Stimulated activated naive CD4-positive, alpha-beta T cell treated with Interleukin-2 at 50 U/mL for 16 hours (primary cell): ENCODE results near the gene PAOX.

ENCODE experiments used
- DNase-seq: peaks from one replicate; lab custom pipeline; 2025; lab: John Stamatoyannopoulos, UW

The PAOX gene

DNA sequence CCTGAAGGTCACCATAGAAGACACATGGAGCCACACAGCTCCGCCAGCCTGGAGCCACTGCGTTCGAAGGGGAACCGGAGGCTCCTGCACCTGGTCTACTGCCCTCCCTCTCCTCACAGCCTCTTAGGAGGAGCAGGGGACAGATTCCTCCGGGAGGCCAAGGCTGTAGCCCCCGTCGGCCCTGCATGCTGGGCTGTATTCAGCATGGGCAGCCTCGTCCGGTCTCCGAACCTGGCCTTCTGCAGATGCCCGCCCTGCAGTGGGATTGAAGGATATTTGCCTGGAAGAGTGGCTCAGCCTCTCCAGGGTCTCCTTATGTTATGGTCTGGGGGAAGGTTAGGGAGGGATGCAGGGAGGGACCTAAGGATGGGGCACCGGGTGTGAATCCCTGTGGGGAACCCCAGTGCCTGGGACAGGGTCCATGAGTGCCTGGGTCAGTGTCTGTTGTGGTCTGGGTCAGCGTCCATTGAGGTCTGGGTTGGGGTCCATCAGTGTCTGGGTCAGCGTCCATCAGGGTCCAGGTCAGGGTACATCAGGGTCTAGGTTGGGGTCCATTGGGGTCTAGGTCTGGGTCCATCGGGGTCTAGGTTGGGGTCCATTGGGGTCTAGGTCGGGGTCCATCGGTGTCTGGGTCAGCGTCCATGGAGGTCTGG is 61.7 kb downstream of the PAOX start:
- DNase-seq: no peak
